Activated gamma-delta T cell treated with Interleukin-2 at 50 U/mL for 16 hours (primary cell): Measurements from ENCODE around the gene FAM210B.
"Not testable (repeated sequence)": the region's sequence is repeated elsewhere in the genome, so short reads cannot be mapped to it uniquely, and the experiment has no call there.

Source experiments
- DNase-seq: peaks from one replicate; pipeline ENCODE4 v3.0.0-alpha.2; 2020

FAM210B gene

GRCh38 chr20:56393653-56394052 is 34.9 kb downstream of the FAM210B start:
- no peak for DNase-seq

GRCh38 chr20:56395166-56395565 is 36.4 kb downstream of the FAM210B start:
- no peak for DNase-seq

GRCh38 chr20:56400001-56400640 is 41.3 kb downstream of the FAM210B start:
- DNase-seq = peak; percentile 73

GRCh38 chr20:56403465-56403864 is 44.7 kb downstream of the FAM210B start:
- DNase-seq = no peak

- not testable (repeated sequence) for DNase-seq
Measured at GRCh38 chr20:56405356-56405755, 46.6 kb downstream of the FAM210B start.

GRCh38 chr20:56406910-56407309 is 48.1 kb downstream of the FAM210B start:
- DNase-seq = no peak

GRCh38 chr20:56409521-56409920 is 50.7 kb downstream of the FAM210B start:
- DNase-seq = no peak

GRCh38 chr20:56409956-56410355 is 51.2 kb downstream of the FAM210B start:
- no peak for DNase-seq

GRCh38 chr20:56411287-56411686 is 52.5 kb downstream of the FAM210B start:
- DNase-seq = not testable (repeated sequence)

- DNase-seq = peak; percentile 15
Measured at GRCh38 chr20:56411759-56412472, 53.1 kb downstream of the FAM210B start, which contains the start of gene CASS4. Gene CASS4 (plus strand): TSS chr20:56412260. CDS start chr20:56412459, 199 bp downstream.

- no peak for DNase-seq
Measured at GRCh38 chr20:56412473-56412790, 53.7 kb downstream of the FAM210B start.

GRCh38 chr20:56412949-56413348 is 54.2 kb downstream of the FAM210B start:
- DNase-seq = no peak

- peak; percentile 31 for DNase-seq
Measured at GRCh38 chr20:56414842-56415765, 56.3 kb downstream of the FAM210B start.

- DNase-seq = no peak
Measured at GRCh38 chr20:56417402-56417801, 58.6 kb downstream of the FAM210B start.

- DNase-seq = no peak
Measured at GRCh38 chr20:56417911-56418310, 59.1 kb downstream of the FAM210B start.
